HG03108 (cell line): ENCODE measurements around the gene RBFOX2.
"Not testable (repeated sequence)": the region's sequence is repeated elsewhere in the genome, so short reads cannot be mapped to it uniquely, and the experiment has no call there.

Experiments
- ATAC-seq: cut with Tn5 transposase; IDR thresholded peaks from one replicate; pipeline ENCODE4 v1.9.1; 2021; ENCODE audit warnings: moderate library complexity; ENCODE audit not compliant: unreplicated experiment

The RBFOX2 gene

GRCh38 chr22:35792506-35792905, 236.1 kb downstream of the RBFOX2 start:
- ATAC-seq: no peak

- not testable (repeated sequence) for ATAC-seq
Measured at GRCh38 chr22:35791788-35792187, 236.8 kb downstream of the RBFOX2 start.

- ATAC-seq: no peak
Measured at GRCh38 chr22:35785181-35785923, 243.3 kb downstream of the RBFOX2 start.

GRCh38 chr22:35784633-35785032, 244.0 kb downstream of the RBFOX2 start:
- no peak for ATAC-seq

- ATAC-seq: no peak
Measured at GRCh38 chr22:35783943-35784614, 244.5 kb downstream of the RBFOX2 start.

GRCh38 chr22:35782504-35782903, 246.1 kb downstream of the RBFOX2 start:
- no peak for ATAC-seq

GRCh38 chr22:35781898-35782297, 246.7 kb downstream of the RBFOX2 start:
- ATAC-seq: no peak

- no peak for ATAC-seq
Measured at GRCh38 chr22:35777335-35777975, 251.2 kb downstream of the RBFOX2 start.

GRCh38 chr22:35775339-35775738, 253.3 kb downstream of the RBFOX2 start:
- no peak for ATAC-seq

GRCh38 chr22:35769974-35770373, 258.6 kb downstream of the RBFOX2 start:
- ATAC-seq: no peak

- no peak for ATAC-seq
Measured at GRCh38 chr22:35766654-35767580, 261.7 kb downstream of the RBFOX2 start.

- no peak for ATAC-seq
Measured at GRCh38 chr22:35761037-35761436, 267.6 kb downstream of the RBFOX2 start.

- ATAC-seq: no peak
Measured at GRCh38 chr22:35758394-35758793, 270.2 kb downstream of the RBFOX2 start.

GRCh38 chr22:35756722-35757121, 271.9 kb downstream of the RBFOX2 start:
- no peak for ATAC-seq

GRCh38 chr22:35754761-35755160, 273.9 kb downstream of the RBFOX2 start:
- no peak for ATAC-seq

- ATAC-seq: no peak
Measured at GRCh38 chr22:35752863-35753189, 275.8 kb downstream of the RBFOX2 start.

- ATAC-seq: no peak
Measured at GRCh38 chr22:35752006-35752862, 276.4 kb downstream of the RBFOX2 start.

- peak; percentile 93 for ATAC-seq
Measured at GRCh38 chr22:35749808-35750207, 278.8 kb downstream of the RBFOX2 start.

- ATAC-seq: no peak
Measured at GRCh38 chr22:35746946-35747703, 281.5 kb downstream of the RBFOX2 start.
